Measurements from ENCODE around the gene ST3GAL3.

The ST3GAL3 gene

GRCh38 chr1:43970911-43971310 is 263.6 kb downstream of the ST3GAL3 start:
- DNase-seq, result no peak

- no peak for DNase-seq
Observed at GRCh38 chr1:43971336-43971980, 264.1 kb downstream of the ST3GAL3 start.

GRCh38 chr1:43973981-43974442 is 266.7 kb downstream of the ST3GAL3 start:
- DNase-seq, result no peak

- DNase-seq, result peak; percentile 97
Observed at GRCh38 chr1:43974443-43975248, 267.3 kb downstream of the ST3GAL3 start, which contains the start of gene ATP6V0B. ATP6V0B (plus strand) TSS chr1:43974960; CDS start chr1:43975041, 81 bp downstream.

GRCh38 chr1:43975249-43975961 is 268.1 kb downstream of the ST3GAL3 start:
- DNase-seq, result peak; percentile 43

- DNase-seq, result no peak
Observed at GRCh38 chr1:43976045-43976444, 268.7 kb downstream of the ST3GAL3 start.

GRCh38 chr1:43976890-43977289 is 269.6 kb downstream of the ST3GAL3 start:
- DNase-seq, result no peak

GRCh38 chr1:43977376-43978263 is 270.3 kb downstream of the ST3GAL3 start:
- no peak for DNase-seq

GRCh38 chr1:43978264-43978550 is 270.9 kb downstream of the ST3GAL3 start:
- DNase-seq, result no peak

- DNase-seq, result peak; percentile 54
Observed at GRCh38 chr1:43978551-43979260, 271.4 kb downstream of the ST3GAL3 start, which contains the start of gene B4GALT2. B4GALT2 (plus strand) TSS chr1:43979210; CDS start chr1:43981161, 1,951 bp downstream.

GRCh38 chr1:43979261-43979527 is 271.9 kb downstream of the ST3GAL3 start:
- no peak for DNase-seq

- peak; percentile 46 for DNase-seq
Observed at GRCh38 chr1:43979528-43980254, 272.4 kb downstream of the ST3GAL3 start.

GRCh38 chr1:43980255-43981134 is 273.2 kb downstream of the ST3GAL3 start:
- DNase-seq, result no peak
